Right renal pelvis (tissue), 4 donors: ENCODE data around the gene FYN. TPM values are rescaled to one million over a fixed set of nuclear protein-coding genes. Genes with fewer than 3 reads are reported as not detected.
"Not testable (repeated sequence)": the region's sequence is repeated elsewhere in the genome, so short reads cannot be mapped to it uniquely, and the experiment has no call there.

Source experiments
- DNase-seq, 4 donors: peaks; one replicate each; pipeline ENCODE4 v3.0.0-alpha.2; 2013; ENCODE audit warnings: low read depth in 4 of 4, low spot score in 3 of 4, missing footprints in 1 of 4
- polyA plus RNA-seq, 4 donors: library from polyadenylated mRNA; unstranded; fragments of 120-200 nt; gene quantifications; one replicate each; pipeline ENCODE4 v1.2.1, GENCODE V29; 2013; ENCODE audit not compliant: insufficient read length in 4 of 4

The FYN gene
- polyA plus RNA-seq, 4 donors: 162 to 172 (median 167) TPM

GRCh38 chr6:111646942-111647341 is 226.3 kb downstream of the FYN start:
- no peak for DNase-seq

GRCh38 chr6:111646034-111646433 is 227.2 kb downstream of the FYN start:
- DNase-seq: no peak

- no peak for DNase-seq
Measured at GRCh38 chr6:111644893-111645430, 228.3 kb downstream of the FYN start.

GRCh38 chr6:111642463-111643158 is 230.6 kb downstream of the FYN start:
- no peak for DNase-seq

GRCh38 chr6:111639266-111639665 is 234.0 kb downstream of the FYN start:
- no peak for DNase-seq

DNA sequence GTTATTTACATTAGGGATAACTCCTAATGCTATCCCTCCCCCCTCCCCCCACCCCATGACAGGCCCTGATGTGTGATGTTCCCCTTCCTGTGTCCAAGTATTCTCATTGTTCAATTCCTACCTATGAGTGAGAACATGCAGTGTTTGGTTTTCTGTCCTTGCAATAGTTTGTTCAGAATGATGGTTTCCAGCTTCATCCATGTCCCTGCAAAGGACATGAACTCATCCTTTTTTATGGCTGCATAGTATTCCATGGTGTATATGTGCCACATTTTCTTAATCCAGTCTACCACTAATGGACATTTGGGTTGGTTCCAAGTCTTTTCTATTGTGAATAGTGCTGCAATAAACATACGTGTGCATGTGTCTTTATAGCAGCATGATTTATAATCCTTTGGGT is 238.3 kb downstream of the FYN start:
- not testable (repeated sequence) for DNase-seq

GRCh38 chr6:111633822-111634221 is 239.4 kb downstream of the FYN start:
- no peak for DNase-seq

DNA sequence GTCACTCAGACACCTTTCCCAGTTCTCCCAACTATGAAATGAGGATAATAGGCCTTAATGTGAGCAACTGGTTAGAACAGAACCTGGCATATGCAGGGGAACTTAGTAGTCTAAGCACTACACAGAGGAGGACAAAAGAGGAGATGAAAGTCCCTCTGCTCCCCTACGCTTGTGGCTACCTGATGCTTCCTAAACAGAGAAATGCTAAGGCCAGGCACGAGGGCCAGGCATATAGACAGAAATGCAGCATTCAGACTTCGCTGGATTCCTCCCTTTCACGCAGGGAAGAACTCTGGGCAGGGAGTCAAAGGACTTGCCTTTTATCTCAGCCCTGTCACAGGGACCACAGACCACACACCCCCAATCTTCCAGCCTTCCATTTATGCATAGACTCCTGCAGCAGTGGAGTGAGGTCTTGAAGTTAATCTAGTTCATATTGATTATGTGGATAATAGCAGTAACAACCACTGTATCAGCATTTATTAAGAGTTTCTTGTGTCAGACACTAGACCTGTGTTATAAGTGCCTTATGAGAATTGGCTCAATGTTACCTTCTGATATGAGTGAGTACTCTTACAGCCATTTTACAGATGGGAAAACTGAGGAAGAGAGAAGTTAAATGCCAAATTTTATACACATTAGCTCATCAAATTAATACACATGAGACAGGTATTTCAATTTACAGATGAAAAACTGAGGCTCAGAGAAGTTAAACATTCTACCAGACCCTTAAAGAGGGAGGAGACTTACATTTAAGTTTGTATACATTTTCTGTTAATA is 240.6 kb downstream of the FYN start:
- no peak for DNase-seq

- no peak for DNase-seq
Measured at GRCh38 chr6:111631903-111632460, 241.3 kb downstream of the FYN start.

DNA sequence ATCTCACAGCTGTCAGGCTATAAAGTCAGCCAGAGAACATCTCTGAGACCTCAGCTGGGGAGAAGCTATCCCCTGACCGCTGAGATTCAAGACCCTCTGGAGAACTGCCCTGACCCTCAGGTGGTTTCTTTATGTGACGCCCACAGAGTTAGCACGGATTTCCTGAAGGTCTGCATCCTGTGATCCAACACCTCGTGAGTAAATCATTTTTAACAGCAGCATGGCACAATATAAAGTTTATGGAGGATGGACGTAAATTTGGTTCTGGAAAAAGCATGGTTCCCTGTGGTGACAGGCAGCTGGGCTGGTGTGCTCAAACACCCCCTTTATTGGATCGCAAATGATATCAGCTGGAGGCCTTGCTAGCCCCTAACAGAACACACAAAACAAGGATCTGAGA is 242.2 kb downstream of the FYN start:
- DNase-seq: no peak

DNA sequence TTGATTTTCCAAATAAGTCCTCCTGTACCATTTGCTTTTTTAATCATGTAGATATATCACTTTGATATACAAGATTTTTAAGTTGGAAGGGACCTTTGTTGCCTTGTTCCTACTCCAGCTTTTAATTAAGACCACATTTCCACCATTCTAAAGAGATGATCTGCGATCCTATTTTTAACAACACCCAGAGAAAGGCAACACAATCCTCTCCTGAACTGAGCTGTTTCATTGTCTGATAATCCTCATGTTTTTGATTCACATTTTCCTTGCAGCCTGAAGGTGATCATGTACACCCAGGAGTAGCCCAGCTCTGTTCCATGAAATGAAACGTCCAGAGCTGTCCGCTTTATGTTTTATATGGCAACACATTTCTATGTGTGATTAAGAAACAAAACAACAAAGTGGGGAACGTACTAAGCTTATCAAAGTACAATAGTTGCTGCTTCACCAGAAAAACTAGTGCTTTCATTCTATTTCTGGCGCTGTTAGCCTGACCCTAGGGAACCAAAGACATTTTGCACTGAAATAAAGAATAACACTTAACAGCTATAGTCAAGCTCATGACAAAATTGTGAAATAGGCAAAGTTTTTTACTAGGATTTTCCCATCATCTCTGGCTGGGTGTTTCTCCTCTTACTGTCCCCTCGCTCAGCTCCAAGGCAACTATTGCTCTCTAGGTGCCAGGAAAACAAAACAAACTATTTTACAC is 245.0 kb downstream of the FYN start:
- DNase-seq: no peak

DNA sequence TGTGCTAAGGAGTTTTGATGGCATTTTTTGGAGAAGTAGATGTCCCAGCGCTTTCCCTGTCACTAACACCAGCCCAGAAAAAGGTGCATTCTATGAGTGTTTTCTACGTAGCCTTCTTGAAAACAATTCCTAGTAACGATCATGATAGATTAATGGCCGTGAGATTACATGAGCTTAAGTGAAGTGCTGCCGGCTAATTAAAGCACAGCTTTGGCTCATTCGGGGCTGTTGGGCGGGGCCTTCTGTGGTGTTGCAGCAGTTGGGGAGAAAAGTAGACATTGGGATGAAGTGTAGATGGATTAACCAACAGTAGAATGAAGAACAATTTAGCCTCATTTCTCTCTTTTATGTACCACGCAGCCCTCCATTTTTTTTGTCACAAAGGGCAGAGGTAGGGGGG is 246.8 kb downstream of the FYN start:
- no peak for DNase-seq

DNA sequence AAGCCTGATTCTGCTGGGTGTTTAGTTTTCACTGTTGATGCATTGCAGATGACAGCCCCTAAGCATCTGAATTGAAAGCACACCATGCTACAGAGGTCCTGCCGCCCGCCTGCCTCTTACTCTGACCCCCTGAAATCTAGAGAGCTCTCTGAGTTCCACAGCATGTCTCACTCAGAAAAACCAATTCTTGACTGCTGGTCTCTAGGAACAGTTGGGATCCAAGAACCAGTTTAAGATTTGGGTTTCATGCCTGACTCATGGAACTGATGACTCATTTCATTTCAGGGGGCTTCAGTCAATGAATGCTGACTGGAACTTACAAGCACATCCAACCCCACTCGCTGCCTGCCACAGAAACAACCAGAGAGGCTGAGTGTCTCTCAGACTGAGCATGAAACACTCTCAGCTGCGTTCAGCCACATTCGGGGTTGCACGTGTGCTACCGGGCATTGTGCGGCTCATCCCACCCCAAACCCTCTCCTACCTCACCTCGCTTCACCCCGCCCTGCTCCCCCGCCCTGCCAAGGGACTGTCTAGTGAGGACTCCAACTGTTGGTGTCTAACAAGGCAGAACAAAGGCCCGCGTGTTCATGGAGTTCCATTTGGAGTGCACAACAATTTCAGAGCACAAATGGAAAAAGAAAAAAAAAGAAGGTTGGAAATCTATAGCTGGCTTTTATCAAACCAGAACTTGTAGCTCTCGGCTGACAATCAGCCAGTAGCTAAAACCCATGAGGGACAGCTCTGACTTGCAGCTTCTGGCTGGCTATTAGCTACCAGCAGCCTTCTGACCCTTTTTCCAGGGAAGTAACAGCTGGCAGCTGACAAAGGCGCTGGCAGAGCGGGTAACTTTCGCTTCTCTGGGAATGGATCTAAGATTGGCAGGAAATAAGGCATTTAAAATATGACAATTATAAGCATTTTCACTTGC is 247.5 kb downstream of the FYN start:
- DNase-seq: no peak

- no peak for DNase-seq
Measured at GRCh38 chr6:111625099-111625416, 248.2 kb downstream of the FYN start.

GRCh38 chr6:111624401-111625098 is 248.7 kb downstream of the FYN start:
- no peak for DNase-seq

GRCh38 chr6:111623046-111623718 is 250.1 kb downstream of the FYN start:
- no peak for DNase-seq

DNA sequence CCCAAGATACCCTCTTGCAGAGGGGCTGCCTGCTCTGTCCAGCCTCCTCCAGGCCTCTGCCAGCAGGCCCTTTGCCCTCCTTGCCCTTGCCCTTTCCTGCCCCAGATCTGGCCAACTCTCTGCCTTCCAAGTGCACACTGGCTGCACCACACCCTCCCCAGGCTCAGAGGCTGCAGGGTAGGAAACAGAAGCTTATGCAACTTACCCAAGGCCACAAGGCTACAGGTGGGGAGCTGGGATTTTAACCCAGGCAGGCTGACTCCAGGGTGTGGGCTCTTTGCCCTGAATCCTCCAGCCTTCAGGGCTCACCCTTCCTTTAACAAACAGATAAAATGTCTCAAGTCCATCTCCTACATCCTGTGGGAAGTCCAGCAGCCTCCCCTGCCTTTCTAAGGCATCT is 253.1 kb downstream of the FYN start:
- DNase-seq: no peak

DNA sequence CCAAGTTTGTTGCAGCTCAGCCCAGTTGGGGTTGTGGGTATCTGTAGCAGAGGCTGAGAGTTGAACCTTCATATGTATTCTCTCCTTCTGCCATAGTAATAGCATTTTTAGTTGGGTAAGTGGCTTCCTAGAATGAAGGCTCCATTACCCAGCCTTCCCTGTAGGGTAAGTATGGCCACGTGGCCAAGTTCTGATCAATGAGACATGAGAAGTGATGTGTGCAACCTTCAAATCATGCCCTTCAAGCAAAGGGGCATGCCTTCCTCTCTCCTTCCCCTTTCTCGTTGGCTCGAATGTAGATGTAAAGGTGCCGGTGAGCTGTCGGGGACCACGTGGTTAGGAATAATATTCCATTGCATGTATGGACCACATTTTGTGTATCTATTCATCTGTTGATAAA is 254.8 kb downstream of the FYN start:
- no peak for DNase-seq

DNA sequence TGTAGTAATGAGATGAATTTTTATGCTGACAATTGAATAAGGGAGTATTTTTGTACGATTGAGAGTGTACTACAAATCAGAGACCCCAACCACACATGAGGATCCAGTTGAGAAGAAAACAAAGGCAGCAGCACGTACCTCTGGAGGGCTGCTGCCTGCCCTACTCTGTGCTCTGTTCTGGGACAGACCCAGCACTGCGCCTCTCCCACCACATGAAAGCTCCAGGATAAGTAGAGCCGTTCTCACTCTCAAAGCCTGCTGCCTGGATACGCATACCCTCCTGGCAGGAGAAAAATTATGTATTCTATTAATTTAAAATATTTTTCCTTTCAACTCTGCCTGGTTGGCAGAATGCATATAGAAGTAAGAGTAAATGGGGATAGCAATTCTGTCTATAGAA is 256.1 kb downstream of the FYN start:
- DNase-seq: no peak
